T-helper 9 cell (primary cell): ENCODE measurements around the gene AKAP7.
"Not testable (repeated sequence)": the region's sequence is repeated elsewhere in the genome, so short reads cannot be mapped to it uniquely, and the experiment has no call there.

Experiments
- DNase-seq: peaks from one replicate; pipeline ENCODE4 v3.0.0-alpha.2; 2020

AKAP7 gene

GRCh38 chr6:131257104-131257503 is 121.8 kb downstream of the AKAP7 start:
- DNase-seq: no peak

- DNase-seq: no peak
Measured at GRCh38 chr6:131258010-131258652, 122.9 kb downstream of the AKAP7 start.

- DNase-seq: no peak
Measured at GRCh38 chr6:131258816-131259476, 123.7 kb downstream of the AKAP7 start.

GRCh38 chr6:131260960-131261359 is 125.7 kb downstream of the AKAP7 start:
- DNase-seq: not testable (repeated sequence)

GRCh38 chr6:131262060-131262459 is 126.8 kb downstream of the AKAP7 start:
- no peak for DNase-seq

- no peak for DNase-seq
Measured at GRCh38 chr6:131265939-131266338, 130.7 kb downstream of the AKAP7 start.

- no peak for DNase-seq
Measured at GRCh38 chr6:131268303-131268702, 133.0 kb downstream of the AKAP7 start.

- DNase-seq: no peak
Measured at GRCh38 chr6:131269565-131270391, 134.5 kb downstream of the AKAP7 start.

- no peak for DNase-seq
Measured at GRCh38 chr6:131270534-131270933, 135.3 kb downstream of the AKAP7 start.

GRCh38 chr6:131275273-131275672 is 140.0 kb downstream of the AKAP7 start:
- DNase-seq: no peak

- DNase-seq: no peak
Measured at GRCh38 chr6:131277591-131277990, 142.3 kb downstream of the AKAP7 start.

GRCh38 chr6:131281471-131282270 is 146.4 kb downstream of the AKAP7 start:
- DNase-seq: peak; percentile 39

GRCh38 chr6:131282365-131282764 is 147.1 kb downstream of the AKAP7 start:
- DNase-seq: no peak

GRCh38 chr6:131283466-131284175 is 148.4 kb downstream of the AKAP7 start:
- DNase-seq: no peak

GRCh38 chr6:131285548-131285947 is 150.3 kb downstream of the AKAP7 start:
- no peak for DNase-seq

- DNase-seq: no peak
Measured at GRCh38 chr6:131286469-131287040, 151.3 kb downstream of the AKAP7 start.

- no peak for DNase-seq
Measured at GRCh38 chr6:131288214-131288613, 152.9 kb downstream of the AKAP7 start.

- DNase-seq: no peak
Measured at GRCh38 chr6:131290955-131291354, 155.7 kb downstream of the AKAP7 start.

GRCh38 chr6:131292145-131292938 is 157.1 kb downstream of the AKAP7 start:
- no peak for DNase-seq

GRCh38 chr6:131293472-131293911 is 158.2 kb downstream of the AKAP7 start:
- no peak for DNase-seq

GRCh38 chr6:131295081-131295480 is 159.8 kb downstream of the AKAP7 start:
- DNase-seq: no peak
